CD14-positive monocyte (primary cell): ENCODE data around the gene MSANTD1. TPM values are rescaled to one million over a fixed set of nuclear protein-coding genes. Genes with fewer than 3 reads are reported as not detected.

Experiments used
- DNase-seq, 3 donors: peaks; one replicate each; pipeline ENCODE4 v3.0.0-alpha.2; 2011 to 2022
- H2AFZ ChIP-seq: 2 replicates; pipeline ENCODE4 v1.6.0; 2012; ENCODE audit warnings: mild to moderate bottlenecking, low read depth, low read length, inconsistent platforms; ENCODE audit not compliant: insufficient read depth, poor library complexity, severe bottlenecking
- H3K27ac ChIP-seq, 2 donors: 1 replicate in 1 of 2; 2 replicates in 1 of 2; pipeline ENCODE4 v1.5.1; 2012 to 2013; ENCODE audit warnings: low read length in 2 of 2, control low read depth in 1 of 2, inconsistent platforms in 1 of 2, low read depth in 1 of 2, mild to moderate bottlenecking in 1 of 2
- H3K27me3 ChIP-seq, 2 donors: one replicate each; pipeline versions ENCODE4 v1.6.0 to v1.6.1; 2011 to 2013; ENCODE audit warnings: low read length in 2 of 2; ENCODE audit not compliant: control insufficient read depth in 2 of 2, insufficient read depth in 2 of 2
- H3K36me3 ChIP-seq, 2 donors: replicated peaks in 1 of 2; 1 replicate in 1 of 2; 2 replicates in 1 of 2; pipeline versions ENCODE4 v1.5.1 to v1.6.1; 2012 to 2013; ENCODE audit warnings: low read length in 2 of 2, control low read depth in 1 of 2, inconsistent platforms in 1 of 2, mild to moderate bottlenecking in 1 of 2; ENCODE audit not compliant: insufficient read depth in 2 of 2, control insufficient read depth in 1 of 2
- H3K4me1 ChIP-seq, 2 donors: 1 replicate in 1 of 2; 2 replicates in 1 of 2; pipeline versions ENCODE4 v1.5.1 to v1.6.1; 2012 to 2013; ENCODE audit warnings: low read length in 2 of 2, control low read depth in 1 of 2, inconsistent platforms in 1 of 2, mild to moderate bottlenecking in 1 of 2, moderate library complexity in 1 of 2; ENCODE audit not compliant: insufficient read depth in 2 of 2, control insufficient read depth in 1 of 2
- H3K4me2 ChIP-seq: replicated peaks from 2 replicates; pipeline ENCODE3; 2012; ENCODE audit warnings: low read length, moderate library complexity, mild to moderate bottlenecking; ENCODE audit not compliant: poor library complexity, severe bottlenecking; ENCODE audit errors: extremely low read depth
- H3K4me3 ChIP-seq, 3 experiments: fragments of 200-600 bp in 1 of 3; sonication (generic) in 1 of 3; replicated peaks in 1 of 3; 1 replicate in 2 of 3; 2 replicates in 1 of 3; pipeline ENCODE4 v1.5.1; 2011 to 2013; ENCODE audit warnings: low read length in 3 of 3, mild to moderate bottlenecking in 3 of 3, control low read depth in 2 of 3, low read depth in 2 of 3, inconsistent platforms in 1 of 3, moderate library complexity in 1 of 3
- H3K79me2 ChIP-seq: 2 replicates; pipeline ENCODE4 v1.6.0; 2012; ENCODE audit warnings: mild to moderate bottlenecking, control low read depth, inconsistent platforms, low read length, moderate library complexity; ENCODE audit not compliant: insufficient read depth
- H3K9ac ChIP-seq: 2 replicates; pipeline ENCODE4 v1.6.0; 2017; ENCODE audit warnings: low read length, mild to moderate bottlenecking; ENCODE audit not compliant: insufficient read depth, poor library complexity, severe bottlenecking
- H3K9me3 ChIP-seq, 2 donors: replicated peaks in 1 of 2; 1 replicate in 1 of 2; 2 replicates in 1 of 2; pipeline versions ENCODE4 v1.5.1 to v1.6.1; 2012 to 2013; ENCODE audit warnings: low read length in 2 of 2, control low read depth in 1 of 2; ENCODE audit not compliant: control insufficient read depth in 1 of 2, insufficient read depth in 1 of 2
- H4K20me1 ChIP-seq: 2 replicates; pipeline ENCODE4 v1.6.0; 2012; ENCODE audit warnings: mild to moderate bottlenecking, low read length, control low read depth, moderate library complexity; ENCODE audit not compliant: insufficient read depth
- H3K27ac Mint-ChIP-seq, 7 donors: one replicate each; pipeline ENCODE4 v1.8.0; 2020; ENCODE audit warnings: mild to moderate bottlenecking in 7 of 7, mixed read lengths in 7 of 7, moderate library complexity in 6 of 7, inconsistent platforms in 2 of 7
- H3K27me3 Mint-ChIP-seq, 3 donors: one replicate each; pipeline ENCODE4 v1.8.0; 2021 to 2022; ENCODE audit warnings: low read depth in 3 of 3, mild to moderate bottlenecking in 3 of 3, mixed read lengths in 3 of 3, moderate library complexity in 3 of 3, inconsistent platforms in 1 of 3
- H3K36me3 Mint-ChIP-seq, 2 donors: one replicate each; pipeline ENCODE4 v1.8.0; 2020; ENCODE audit warnings: mixed read lengths in 2 of 2, inconsistent platforms in 1 of 2, mild to moderate bottlenecking in 1 of 2
- H3K4me1 Mint-ChIP-seq: one replicate; pipeline ENCODE4 v1.8.0; 2020; ENCODE audit warnings: mild to moderate bottlenecking, mixed read lengths
- H3K4me3 Mint-ChIP-seq, 2 donors: one replicate each; pipeline ENCODE4 v1.8.0; 2020; ENCODE audit warnings: mild to moderate bottlenecking in 2 of 2, mixed read lengths in 2 of 2, moderate library complexity in 1 of 2
- H3K9me3 Mint-ChIP-seq, 7 donors: one replicate each; pipeline ENCODE4 v1.8.0; 2020 to 2022; ENCODE audit warnings: mixed read lengths in 7 of 7, mild to moderate bottlenecking in 6 of 7, moderate library complexity in 6 of 7, inconsistent platforms in 2 of 7
- CTCF ChIP-seq: fragments of 200-600 bp; IDR thresholded peaks from one replicate; pipeline ENCODE4 v1.8.0; 2022; ENCODE audit warnings: antibody characterized with exemption, mild to moderate bottlenecking
- WGBS: methylation state at CpG from one replicate; pipeline ENCODE4 v1.1.5; 2013; ENCODE audit warnings: missing lambda C conversion rate; ENCODE audit not compliant: insufficient coverage; 5-methylcytosine and 5-hydroxymethylcytosine counted together
- intact Hi-C, 2 donors: fragments of 100-400 bp; cut with micrococcal nuclease; formaldehyde crosslinking; loops; one replicate each; pipeline versions ENCODE4 v1.15.0 to v1.15.1; 2023
- polyA plus RNA-seq, 3 donors: library from polyadenylated mRNA; depleted of rRNA in 1 of 3; unstranded in 2 of 3; stranded (reverse) in 1 of 3; fragments of 300-500 nt in 2 of 3; fragments of >200 nt in 1 of 3; fragmentation: Illumina TruSeq in 2 of 3; gene quantifications; 1 replicate in 2 of 3; 2 replicates in 1 of 3; pipeline ENCODE4 v1.2.3, GENCODE V29; 2012 to 2021

The MSANTD1 gene
- polyA plus RNA-seq, 3 donors = 0.52 TPM; not detected in 2

- H3K36me3 Mint-ChIP-seq = peaks cover 72 to 78% of the 10 kb centered on the region in 2 donors
- Histone ChIP-seq H3K9me3 (no peaks in the 10 kb centered on the region), H3K9ac (no peak overlapping the region), H4K20me1 (peaks cover 11% of the 10 kb centered on the region), H3K79me2 (no peaks in the 10 kb centered on the region), H3K4me2 (no peak overlapping the region), H3K4me1 (peaks cover 25 to 29% of the 10 kb centered on the region in 2 donors), H3K27me3 (no peaks in the 10 kb centered on the region), H3K36me3 (peaks cover 49 to 74% of the 10 kb centered on the region in 2 donors), H3K27ac (peak overlapping the region; percentile 25 to 82), H2AFZ (no peak overlapping the region), H3K4me3 (no peak overlapping the region)
- H3K9me3 Mint-ChIP-seq = no peaks in the 10 kb centered on the region
- peaks cover 43% of the 10 kb centered on the region for H3K4me1 Mint-ChIP-seq
- intact Hi-C loops = loop anchor here in 1 of 2 donors (2.0 kb wide), 2 partner anchors 22 to 90 kb away; partner anchors contain the start of gene RGS12
- H3K4me3 Mint-ChIP-seq = peak overlapping the region; percentile 47 to 59
- 64% methylated on average over 10 of the region's 22 CpGs for WGBS
- H3K27me3 Mint-ChIP-seq = peaks cover 0 to 2% (median 0%) of the 10 kb centered on the region in 3 donors
- TF ChIP-seq CTCF = no peak
- DNase-seq = peak; percentile 19 to 28 (median 20)
- H3K27ac Mint-ChIP-seq = peak overlapping the region in 6 of 7 donors; percentile 58 to 98 (median 92)
Observed at GRCh38 chr4:3202836-3203820, 45.8 kb upstream of the MSANTD1 start.

- peak overlapping the region in 1 of 2 donors; percentile 82 for H3K27ac ChIP-seq
- H3K4me3 Mint-ChIP-seq = no peak overlapping the region
- peaks cover 48 to 74% of the 10 kb centered on the region in 2 donors for H3K36me3 ChIP-seq
Observed at GRCh38 chr4:3203971-3204431, 45.0 kb upstream of the MSANTD1 start.

More at GRCh38 chr4:3203971-3204431, 45.0 kb upstream of the MSANTD1 start:
- no peak overlapping the region for H3K4me2 ChIP-seq
- H3K27ac Mint-ChIP-seq = peak overlapping the region in 2 of 7 donors; percentile 74 to 81
- 60% methylated on average over 4 of the region's 8 CpGs for WGBS
- no peak overlapping the region for H3K4me3 ChIP-seq
- intact Hi-C loops = loop anchor here in 1 of 2 donors (2.0 kb wide), 2 partner anchors 21 to 89 kb away; partner anchors contain the start of gene RGS12
- peaks cover 0 to 2% (median 0%) of the 10 kb centered on the region in 3 donors for H3K27me3 Mint-ChIP-seq
- no peak for TF ChIP-seq CTCF
- DNase-seq = no peak
- H3K4me1 ChIP-seq = peaks cover 25 to 29% of the 10 kb centered on the region in 2 donors
- peaks cover 11% of the 10 kb centered on the region for H4K20me1 ChIP-seq
- no peak overlapping the region for H2AFZ ChIP-seq
- no peaks in the 10 kb centered on the region for H3K27me3 ChIP-seq
- no peaks in the 10 kb centered on the region for H3K9me3 Mint-ChIP-seq
- peaks cover 45% of the 10 kb centered on the region for H3K4me1 Mint-ChIP-seq
- no peaks in the 10 kb centered on the region for H3K79me2 ChIP-seq
- H3K9me3 ChIP-seq = no peaks in the 10 kb centered on the region
- H3K36me3 Mint-ChIP-seq = peaks cover 73 to 78% of the 10 kb centered on the region in 2 donors
- H3K9ac ChIP-seq = no peak overlapping the region
